Colonic mucosa (tissue), 4 donors: ENCODE results near the gene NID1. TPM values are rescaled to one million over a fixed set of nuclear protein-coding genes. Genes with fewer than 3 reads are reported as not detected.
A peak's percentile ranks its signal among the peaks of the same experiment; 100 is the strongest.

ENCODE experiments used
- DNase-seq: peaks from one replicate; pipeline ENCODE4 v3.0.0-alpha.2; 2020
- H3K27ac ChIP-seq: fragments of 200-600 bp; one replicate; pipeline ENCODE4 v1.8.0; 2021
- H3K27me3 ChIP-seq: fragments of 200-600 bp; one replicate; pipeline ENCODE4 v1.8.0; 2021
- H3K36me3 ChIP-seq: fragments of 200-600 bp; one replicate; pipeline ENCODE4 v1.8.0; 2021
- H3K4me1 ChIP-seq: fragments of 200-600 bp; one replicate; pipeline ENCODE4 v1.8.0; 2021; ENCODE audit warnings: mild to moderate bottlenecking
- H3K4me3 ChIP-seq: fragments of 200-600 bp; one replicate; pipeline ENCODE4 v1.8.0; 2021
- H3K9ac ChIP-seq, 2 donors: one replicate each; pipeline ENCODE4 v1.7.0; 2013; ENCODE audit warnings: control low read depth in 2 of 2, low read depth in 2 of 2, low read length in 2 of 2
- H3K9me3 ChIP-seq: fragments of 200-600 bp; one replicate; pipeline ENCODE4 v1.8.0; 2021
- intact Hi-C: fragments of 100-400 bp; cut with DNase I; formaldehyde crosslinking; loops from one replicate; pipeline ENCODE4 v1.14.1; 2022
- total RNA-seq, 2 donors: library from RNA; stranded (reverse); fragmentation: NEBNext Ultra II Directional in 1 of 2; extraction: Animal tissue kit (Norgen Biotek cat#: 25700) in 1 of 2; gene quantifications; one replicate each; pipeline ENCODE4 v1.2.1, GENCODE V29; 2021
- TF ChIP-seq, protein P1 (sequence below): fragments of 200-600 bp; IDR thresholded peaks from one replicate; pipeline ENCODE4 v1.8.0; 2022; ENCODE audit warnings: antibody characterized with exemption, mild to moderate bottlenecking
- donor health status: healthy.
- donor health status: DM: no; HTN: no; CAD: no.
- donor health status: DM: no; HTN: no; CAD: no.

The NID1 gene
- total RNA-seq, 2 donors from 2014 or later = 8.8 to 25.5 TPM

GRCh38 chr1:236018885-236019453, 45.9 kb downstream of the NID1 start:
- peak overlapping the region; percentile 33 for H3K27ac ChIP-seq
- H3K4me1 ChIP-seq = no peaks in the 10 kb centered on the region
- no peaks in the 10 kb centered on the region for H3K9me3 ChIP-seq
- no peak overlapping the region for H3K9ac ChIP-seq
- no peaks in the 10 kb centered on the region for H3K36me3 ChIP-seq
- intact Hi-C loops = no loop called here
- no peaks in the 10 kb centered on the region for H3K27me3 ChIP-seq
- no peak overlapping the region for H3K4me3 ChIP-seq
- DNase-seq = peak; percentile 48
- TF ChIP-seq, protein P1, sequence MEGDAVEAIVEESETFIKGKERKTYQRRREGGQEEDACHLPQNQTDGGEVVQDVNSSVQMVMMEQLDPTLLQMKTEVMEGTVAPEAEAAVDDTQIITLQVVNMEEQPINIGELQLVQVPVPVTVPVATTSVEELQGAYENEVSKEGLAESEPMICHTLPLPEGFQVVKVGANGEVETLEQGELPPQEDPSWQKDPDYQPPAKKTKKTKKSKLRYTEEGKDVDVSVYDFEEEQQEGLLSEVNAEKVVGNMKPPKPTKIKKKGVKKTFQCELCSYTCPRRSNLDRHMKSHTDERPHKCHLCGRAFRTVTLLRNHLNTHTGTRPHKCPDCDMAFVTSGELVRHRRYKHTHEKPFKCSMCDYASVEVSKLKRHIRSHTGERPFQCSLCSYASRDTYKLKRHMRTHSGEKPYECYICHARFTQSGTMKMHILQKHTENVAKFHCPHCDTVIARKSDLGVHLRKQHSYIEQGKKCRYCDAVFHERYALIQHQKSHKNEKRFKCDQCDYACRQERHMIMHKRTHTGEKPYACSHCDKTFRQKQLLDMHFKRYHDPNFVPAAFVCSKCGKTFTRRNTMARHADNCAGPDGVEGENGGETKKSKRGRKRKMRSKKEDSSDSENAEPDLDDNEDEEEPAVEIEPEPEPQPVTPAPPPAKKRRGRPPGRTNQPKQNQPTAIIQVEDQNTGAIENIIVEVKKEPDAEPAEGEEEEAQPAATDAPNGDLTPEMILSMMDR = no peak

- Histone ChIP-seq H3K9me3 (no peaks in the 10 kb centered on the region), H3K27ac (no peak overlapping the region), H3K36me3 (no peaks in the 10 kb centered on the region), H3K4me3 (no peak overlapping the region), H3K4me1 (no peaks in the 10 kb centered on the region), H3K27me3 (no peaks in the 10 kb centered on the region), H3K9ac (no peak overlapping the region)
- intact Hi-C loops = no loop called here
- TF ChIP-seq, protein P1 = no peak
- DNase-seq = no peak
These were observed 48.0 kb downstream of the NID1 start for GRCh38 chr1:236016782-236017400.

DNA sequence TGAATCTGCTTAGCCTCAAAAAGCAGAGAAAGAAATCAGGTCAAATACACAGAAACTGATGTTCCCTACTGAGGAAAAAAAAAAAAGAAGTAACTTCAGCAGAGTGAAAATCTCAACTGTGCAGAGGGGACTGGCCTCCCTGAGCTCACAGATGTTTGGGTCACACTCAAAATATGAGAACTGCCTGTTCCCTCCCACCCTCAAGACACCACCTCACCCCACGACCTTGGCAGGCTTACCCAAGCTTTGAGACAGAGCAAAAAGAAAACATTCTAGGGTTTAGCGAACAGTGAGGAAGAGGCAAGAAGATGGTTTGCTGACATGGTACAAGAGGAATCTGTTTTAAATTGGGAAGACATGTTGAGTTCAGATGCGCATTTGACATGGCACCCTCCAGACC, 48.8 kb downstream of the NID1 start:
- H3K27me3 ChIP-seq = no peaks in the 10 kb centered on the region
- H3K36me3 ChIP-seq = no peaks in the 10 kb centered on the region
- no peak overlapping the region for H3K27ac ChIP-seq
- DNase-seq = no peak
- TF ChIP-seq, protein P1 = no peak
- no peak overlapping the region for H3K9ac ChIP-seq
- H3K4me3 ChIP-seq = no peak overlapping the region
- no peaks in the 10 kb centered on the region for H3K9me3 ChIP-seq
- H3K4me1 ChIP-seq = no peaks in the 10 kb centered on the region
- intact Hi-C loops = no loop called here

DNA sequence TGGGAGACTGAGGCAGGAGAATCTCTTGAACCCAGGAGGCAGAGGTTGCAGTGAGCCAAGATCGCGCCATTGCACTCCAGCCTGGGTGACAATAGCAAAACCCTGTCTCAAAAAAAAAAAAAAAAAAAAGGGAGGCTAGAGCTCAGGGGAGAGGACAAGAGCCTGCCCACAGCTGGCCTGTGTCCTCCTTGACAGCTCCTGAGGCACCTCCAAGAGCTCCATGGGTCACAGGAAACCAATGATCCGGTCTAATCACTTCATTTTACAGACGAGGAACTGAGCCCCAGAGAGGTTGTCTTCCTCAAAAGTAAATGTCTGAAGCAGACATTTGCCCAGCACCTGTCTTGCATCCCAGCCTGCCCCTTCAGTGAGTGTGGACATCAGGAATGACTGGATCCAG, 49.4 kb downstream of the NID1 start:
- intact Hi-C loops = no loop called here
- DNase-seq = no peak

GRCh38 chr1:236013330-236013729, 51.6 kb downstream of the NID1 start:
- no peaks in the 10 kb centered on the region for H3K36me3 ChIP-seq
- TF ChIP-seq, protein P1 = no peak
- intact Hi-C loops = no loop called here
- no peak overlapping the region for H3K4me3 ChIP-seq
- no peaks in the 10 kb centered on the region for H3K9me3 ChIP-seq
- H3K27ac ChIP-seq = no peak overlapping the region
- H3K9ac ChIP-seq = no peak overlapping the region
- no peaks in the 10 kb centered on the region for H3K4me1 ChIP-seq
- DNase-seq = no peak
- no peaks in the 10 kb centered on the region for H3K27me3 ChIP-seq

More for the DNA sequence above, 49.4 kb downstream of the NID1 start:
- Histone ChIP-seq H3K36me3 (no peaks in the 10 kb centered on the region), H3K4me3 (no peak overlapping the region), H3K9me3 (no peaks in the 10 kb centered on the region), H3K27me3 (no peaks in the 10 kb centered on the region), H3K4me1 (no peaks in the 10 kb centered on the region), H3K27ac (no peak overlapping the region), H3K9ac (no peak overlapping the region)
- TF ChIP-seq, protein P1 = no peak
